H9 (cell line): ENCODE data around the gene CD2BP2. TPM values are rescaled to one million over a fixed set of nuclear protein-coding genes. Genes with fewer than 3 reads are reported as not detected.
"Not testable (repeated sequence)": the region's sequence is repeated elsewhere in the genome, so short reads cannot be mapped to it uniquely, and the experiment has no call there.

Experiments
- DNase-seq: peaks from one replicate; pipeline ENCODE4 v3.0.0-alpha.2; 2017
- H2AFZ ChIP-seq: one replicate; pipeline ENCODE4 v1.6.1; 2013; ENCODE audit warnings: mild to moderate bottlenecking, low read length, control low read depth, moderate library complexity
- H2AK5ac ChIP-seq: 2 replicates; pipeline ENCODE4 v1.6.1; 2013; ENCODE audit warnings: low read length, control low read depth, mixed read lengths; ENCODE audit not compliant: insufficient read length
- H2BK120ac ChIP-seq: one replicate; pipeline ENCODE4 v1.6.1; 2013; ENCODE audit warnings: low read depth, mild to moderate bottlenecking, low read length, control low read depth, inconsistent platforms; ENCODE audit not compliant: poor library complexity, severe bottlenecking
- H2BK12ac ChIP-seq: 2 replicates; pipeline ENCODE4 v1.6.1; 2013; ENCODE audit warnings: low read length, control low read depth, mixed read lengths, low read depth; ENCODE audit not compliant: insufficient read length
- H2BK15ac ChIP-seq: 2 replicates; pipeline ENCODE4 v1.6.1; 2013; ENCODE audit warnings: low read depth, low read length, control low read depth
- H2BK20ac ChIP-seq: one replicate; pipeline ENCODE4 v1.6.1; 2013; ENCODE audit warnings: low read depth, mild to moderate bottlenecking, low read length, control low read depth, inconsistent platforms; ENCODE audit not compliant: poor library complexity, severe bottlenecking
- H2BK5ac ChIP-seq: 2 replicates; pipeline ENCODE4 v1.6.1; 2013; ENCODE audit warnings: low read length, control low read depth, mixed read lengths; ENCODE audit not compliant: insufficient read length
- H3K14ac ChIP-seq: 2 replicates; pipeline ENCODE4 v1.6.1; 2013; ENCODE audit warnings: low read length, control low read depth; ENCODE audit not compliant: insufficient read depth
- H3K18ac ChIP-seq: 2 replicates; pipeline ENCODE4 v1.6.1; 2013; ENCODE audit warnings: low read depth, mild to moderate bottlenecking, mixed read lengths, low read length, control low read depth; ENCODE audit not compliant: insufficient read length
- H3K23ac ChIP-seq: 2 replicates; pipeline ENCODE4 v1.6.1; 2013; ENCODE audit warnings: low read length, control low read depth, mixed read lengths, low read depth; ENCODE audit not compliant: insufficient read length
- H3K23me2 ChIP-seq: 2 replicates; pipeline ENCODE4 v1.6.1; 2013; ENCODE audit warnings: low read depth, mild to moderate bottlenecking, mixed read lengths, low read length, control low read depth; ENCODE audit not compliant: insufficient read length, poor library complexity, severe bottlenecking
- H3K27ac ChIP-seq: 2 replicates; pipeline ENCODE4 v1.5.1; 2013; ENCODE audit warnings: low read length, control low read depth, mixed read lengths, low read depth; ENCODE audit not compliant: insufficient read length
- H3K27me3 ChIP-seq: 2 replicates; pipeline ENCODE4 v1.6.1; 2013; ENCODE audit warnings: low read length, control low read depth, inconsistent platforms; ENCODE audit not compliant: insufficient read depth
- H3K4ac ChIP-seq: 2 replicates; pipeline ENCODE4 v1.6.1; 2013; ENCODE audit warnings: low read depth, mild to moderate bottlenecking, control low read depth, inconsistent platforms, low read length, moderate library complexity
- H3K4me1 ChIP-seq: 2 replicates; pipeline ENCODE4 v1.6.1; 2013; ENCODE audit warnings: low read length, control low read depth, inconsistent platforms; ENCODE audit not compliant: insufficient read depth
- H3K4me2 ChIP-seq: 2 replicates; pipeline ENCODE4 v1.6.1; 2013; ENCODE audit warnings: low read length, control low read depth, mixed read lengths; ENCODE audit not compliant: insufficient read length, insufficient read depth
- H3K56ac ChIP-seq: 2 replicates; pipeline ENCODE4 v1.6.1; 2013; ENCODE audit warnings: low read depth, mild to moderate bottlenecking, mixed read lengths, low read length, control low read depth; ENCODE audit not compliant: insufficient read length
- H3K79me1 ChIP-seq: 2 replicates; pipeline ENCODE4 v1.6.1; 2013; ENCODE audit warnings: low read depth, mild to moderate bottlenecking, moderate library complexity, low read length, control low read depth, inconsistent platforms; ENCODE audit not compliant: insufficient read depth, poor library complexity, severe bottlenecking
- H3K79me2 ChIP-seq: 2 replicates; pipeline ENCODE4 v1.6.1; 2013; ENCODE audit warnings: low read length, control low read depth, inconsistent platforms; ENCODE audit not compliant: insufficient read depth
- H3K9ac ChIP-seq: 2 replicates; pipeline ENCODE4 v1.6.1; 2013; ENCODE audit warnings: low read length, control low read depth, mixed read lengths; ENCODE audit not compliant: insufficient read length; ENCODE audit errors: extremely low read depth
- H3K9me3 ChIP-seq: one replicate; pipeline ENCODE4 v1.6.1; 2013; ENCODE audit warnings: low read depth, low read length, inconsistent platforms; ENCODE audit not compliant: control insufficient read depth
- H3T11ph ChIP-seq: one replicate; pipeline ENCODE4 v1.6.1; 2013; ENCODE audit warnings: mild to moderate bottlenecking, low read length, control low read depth, inconsistent platforms
- H4K20me1 ChIP-seq: one replicate; pipeline ENCODE4 v1.6.1; 2013; ENCODE audit not compliant: control insufficient read depth, insufficient read length, insufficient read depth
- H4K5ac ChIP-seq: 2 replicates; pipeline ENCODE4 v1.6.1; 2013; ENCODE audit warnings: low read depth, mild to moderate bottlenecking, mixed read lengths, low read length, control low read depth; ENCODE audit not compliant: insufficient read length
- H4K8ac ChIP-seq: replicated peaks from 2 replicates; pipeline ENCODE4 v1.6.1; 2013; ENCODE audit warnings: low read length, control low read depth, mixed read lengths, low read depth; ENCODE audit not compliant: insufficient read length
- H4K91ac ChIP-seq: 2 replicates; pipeline ENCODE4 v1.6.1; 2013; ENCODE audit warnings: low read depth, mild to moderate bottlenecking, moderate library complexity, mixed read lengths, low read length, control low read depth; ENCODE audit not compliant: insufficient read length
- H3K27ac Mint-ChIP-seq, 3 experiments: 2 replicates in 2 of 3; 3 replicates in 1 of 3; pipeline ENCODE4 v1.8.0; 2020 to 2021; ENCODE audit warnings: mixed read lengths in 3 of 3, mild to moderate bottlenecking in 1 of 3, moderate library complexity in 1 of 3
- H3K27me3 Mint-ChIP-seq: 2 replicates; pipeline ENCODE4 v1.8.0; 2021; ENCODE audit warnings: low read depth, mild to moderate bottlenecking, moderate library complexity, mixed read lengths
- H3K36me3 Mint-ChIP-seq, 3 experiments: 2 replicates in 2 of 3; 3 replicates in 1 of 3; pipeline ENCODE4 v1.8.0; 2020 to 2021; ENCODE audit warnings: low read depth in 3 of 3, mixed read lengths in 3 of 3; ENCODE audit not compliant: insufficient read depth in 1 of 3
- H3K4me1 Mint-ChIP-seq, 2 experiments: 2 replicates each; pipeline ENCODE4 v1.8.0; 2020; ENCODE audit warnings: mixed read lengths in 2 of 2
- H3K4me3 Mint-ChIP-seq, 2 experiments: 2 replicates in 1 of 2; 3 replicates in 1 of 2; pipeline ENCODE4 v1.8.0; 2020 to 2021; ENCODE audit warnings: mild to moderate bottlenecking in 2 of 2, mixed read lengths in 2 of 2, moderate library complexity in 1 of 2
- H3K9me3 Mint-ChIP-seq, 2 experiments: 2 replicates in 1 of 2; 3 replicates in 1 of 2; pipeline ENCODE4 v1.8.0; 2020; ENCODE audit warnings: mild to moderate bottlenecking in 2 of 2, mixed read lengths in 2 of 2, moderate library complexity in 1 of 2
- WGBS: extraction: QIAGEN DNeasy Blood & Tissue Kit; methylation state at CpG from one replicate; pipeline ENCODE4 v1.1.7; 2013; ENCODE audit warnings: missing lambda C conversion rate, low lambda C conversion rate, mixed read lengths; ENCODE audit not compliant: insufficient read length; ENCODE audit errors: extremely low coverage; 5-methylcytosine and 5-hydroxymethylcytosine counted together
- total RNA-seq: library from RNA; stranded (reverse); gene quantifications from 2 replicates; pipeline ENCODE4 v1.2.1, GENCODE V29; 2021

The CD2BP2 gene
- total RNA-seq, 1 experiment from 2014 or later, result 90.1 TPM

- H3K79me2 ChIP-seq, H4K5ac ChIP-seq, H3K4me3 Mint-ChIP-seq: not testable (repeated sequence)
Observed at GRCh38 chr16:30318647-30319046, 36.5 kb downstream of the CD2BP2 start.

GRCh38 chr16:30310937-30311336 is 44.2 kb downstream of the CD2BP2 start:
- H3K4me1 ChIP-seq, H3K9me3 Mint-ChIP-seq: not testable (repeated sequence)

More at GRCh38 chr16:30318647-30319046, 36.5 kb downstream of the CD2BP2 start:
- H2AK5ac ChIP-seq, H3T11ph ChIP-seq, H3K56ac ChIP-seq, H3K9me3 ChIP-seq, H3K27me3 ChIP-seq, H2AFZ ChIP-seq, H3K14ac ChIP-seq, H2BK120ac ChIP-seq, H2BK15ac ChIP-seq, H3K27ac Mint-ChIP-seq, DNase-seq, H3K4me2 ChIP-seq, H4K91ac ChIP-seq, H3K9ac ChIP-seq, H2BK20ac ChIP-seq, H3K27me3 Mint-ChIP-seq, H2BK12ac ChIP-seq, H3K4ac ChIP-seq, H3K36me3 Mint-ChIP-seq, H4K8ac ChIP-seq, H4K20me1 ChIP-seq, H3K79me1 ChIP-seq, H3K23me2 ChIP-seq, H3K18ac ChIP-seq, H3K27ac ChIP-seq, H3K4me1 ChIP-seq, H2BK5ac ChIP-seq, H3K9me3 Mint-ChIP-seq, H3K23ac ChIP-seq, H3K4me1 Mint-ChIP-seq: not testable (repeated sequence)
- WGBS, result no CpG with 5 or more reads among the region's 2 CpGs

More at GRCh38 chr16:30310937-30311336, 44.2 kb downstream of the CD2BP2 start:
- not testable (repeated sequence) for H3K27ac ChIP-seq, H2BK20ac ChIP-seq, H2BK5ac ChIP-seq, H2BK120ac ChIP-seq, H3K27me3 Mint-ChIP-seq, H3K4me3 Mint-ChIP-seq, H3K56ac ChIP-seq, DNase-seq, H3K9ac ChIP-seq, H3K4me1 Mint-ChIP-seq, H3K23me2 ChIP-seq, H4K8ac ChIP-seq, H3T11ph ChIP-seq, H3K27ac Mint-ChIP-seq, H2AK5ac ChIP-seq, H3K79me1 ChIP-seq, H3K14ac ChIP-seq, H4K5ac ChIP-seq, H4K20me1 ChIP-seq, H3K27me3 ChIP-seq, H3K23ac ChIP-seq, H3K4ac ChIP-seq, H2AFZ ChIP-seq, H4K91ac ChIP-seq, H3K18ac ChIP-seq, H3K79me2 ChIP-seq, H3K4me2 ChIP-seq, H3K9me3 ChIP-seq, H3K36me3 Mint-ChIP-seq, H2BK15ac ChIP-seq, H2BK12ac ChIP-seq
- no CpG with 5 or more reads among the region's 4 CpGs for WGBS
